Measurements from ENCODE around the gene ACOT9.
"Not testable (repeated sequence)": the region's sequence is repeated elsewhere in the genome, so short reads cannot be mapped to it uniquely, and the experiment has no call there.

ACOT9 gene

DNA sequence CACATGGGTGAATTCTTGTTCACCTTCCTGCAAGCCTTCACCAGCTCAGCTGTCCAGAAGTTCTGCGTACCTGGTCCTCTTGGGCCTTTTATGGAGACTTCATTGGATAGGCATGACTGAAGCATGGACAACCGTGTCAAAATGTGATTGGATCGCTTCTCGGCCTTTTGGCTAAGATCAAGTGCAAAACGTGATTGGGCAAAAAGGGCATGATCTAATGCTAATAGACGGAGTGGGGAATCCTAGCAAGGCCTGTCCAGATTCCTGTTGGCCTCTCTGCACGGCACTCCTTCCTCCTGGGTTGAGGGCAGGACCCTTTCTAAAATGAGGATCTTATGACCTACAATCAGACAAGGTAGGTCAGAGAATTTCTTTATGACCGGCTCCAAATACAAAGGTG is 50.9 kb downstream of the ACOT9 start:
- DNase-seq, result no peak

DNA sequence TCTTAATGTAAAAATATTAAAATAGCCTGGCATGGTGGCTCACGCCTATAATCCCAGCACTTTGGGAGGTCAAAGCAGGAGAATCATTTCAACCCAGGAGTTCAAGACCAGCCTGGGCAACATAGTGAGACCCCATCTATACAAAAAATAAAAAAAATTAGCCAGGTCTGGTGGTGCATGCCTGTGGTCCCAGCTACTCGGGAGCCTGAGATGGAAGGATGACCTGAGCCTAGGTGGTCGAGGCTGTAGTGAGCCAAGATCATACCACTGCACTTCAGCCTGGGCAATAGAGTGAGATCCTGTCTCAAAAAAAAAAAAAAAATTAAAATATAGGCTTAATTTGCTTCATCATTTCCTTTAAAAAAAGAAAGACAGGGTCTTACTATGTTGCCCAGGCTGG is 66.6 kb downstream of the ACOT9 start:
- not testable (repeated sequence) for DNase-seq

DNA sequence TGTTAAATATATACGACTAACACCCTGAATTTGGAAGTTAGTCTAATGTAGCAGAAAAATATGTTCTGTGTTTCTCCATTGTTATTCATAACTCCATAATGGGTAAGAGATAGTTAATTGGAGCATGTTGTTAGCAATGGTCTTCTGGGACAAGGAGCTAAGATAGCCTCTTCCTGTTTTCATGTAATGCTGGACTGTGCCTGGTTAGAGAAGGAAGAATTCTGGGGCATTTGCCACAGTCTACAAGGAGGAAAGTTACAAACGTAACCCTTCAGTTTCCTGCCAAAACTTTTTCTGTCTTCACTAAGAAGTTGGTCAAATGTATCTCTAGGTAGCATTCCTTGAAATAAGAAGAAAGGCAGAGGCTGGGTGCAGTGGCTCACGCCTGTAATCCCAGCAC is 70.0 kb downstream of the ACOT9 start:
- DNase-seq, result no peak

DNA sequence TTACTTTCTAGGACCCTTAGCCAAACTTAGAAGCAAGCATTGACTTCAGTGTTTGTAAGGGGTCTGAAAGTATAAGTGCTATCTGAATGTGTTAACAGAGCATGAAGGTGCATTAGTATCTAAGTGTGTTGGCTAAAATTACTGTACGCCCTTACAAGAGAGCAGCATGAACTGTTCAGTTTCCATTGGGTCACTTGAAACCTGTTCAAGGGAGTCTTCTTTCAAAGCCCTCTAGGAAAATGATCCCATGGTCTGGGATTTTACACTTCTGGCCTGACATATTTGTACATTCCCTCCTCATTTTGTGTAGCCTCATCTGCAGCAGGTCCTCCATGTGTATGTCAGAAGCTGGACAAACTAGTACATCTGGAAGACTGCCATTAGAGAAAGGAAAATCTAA is 72.5 kb downstream of the ACOT9 start:
- no peak for DNase-seq

DNA sequence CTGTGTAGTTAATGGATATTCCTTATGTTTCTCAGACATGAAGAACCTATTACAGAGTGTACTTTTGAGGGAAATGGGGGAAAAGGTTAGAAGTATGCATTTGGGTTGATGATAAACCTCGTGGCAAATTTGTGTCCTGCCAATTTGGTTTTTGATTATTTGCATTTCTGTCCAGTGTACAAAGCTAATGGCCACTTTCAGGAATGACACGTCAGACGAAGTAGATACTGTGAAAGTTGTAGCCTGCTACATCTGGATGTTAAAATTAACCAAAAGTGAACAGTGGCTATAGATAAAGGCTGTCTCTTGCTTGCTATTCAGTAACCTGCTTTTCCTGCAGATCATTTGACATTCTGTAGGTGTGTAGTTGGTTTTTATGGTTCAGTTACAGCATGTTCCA is 74.7 kb downstream of the ACOT9 start:
- DNase-seq, result no peak

DNA sequence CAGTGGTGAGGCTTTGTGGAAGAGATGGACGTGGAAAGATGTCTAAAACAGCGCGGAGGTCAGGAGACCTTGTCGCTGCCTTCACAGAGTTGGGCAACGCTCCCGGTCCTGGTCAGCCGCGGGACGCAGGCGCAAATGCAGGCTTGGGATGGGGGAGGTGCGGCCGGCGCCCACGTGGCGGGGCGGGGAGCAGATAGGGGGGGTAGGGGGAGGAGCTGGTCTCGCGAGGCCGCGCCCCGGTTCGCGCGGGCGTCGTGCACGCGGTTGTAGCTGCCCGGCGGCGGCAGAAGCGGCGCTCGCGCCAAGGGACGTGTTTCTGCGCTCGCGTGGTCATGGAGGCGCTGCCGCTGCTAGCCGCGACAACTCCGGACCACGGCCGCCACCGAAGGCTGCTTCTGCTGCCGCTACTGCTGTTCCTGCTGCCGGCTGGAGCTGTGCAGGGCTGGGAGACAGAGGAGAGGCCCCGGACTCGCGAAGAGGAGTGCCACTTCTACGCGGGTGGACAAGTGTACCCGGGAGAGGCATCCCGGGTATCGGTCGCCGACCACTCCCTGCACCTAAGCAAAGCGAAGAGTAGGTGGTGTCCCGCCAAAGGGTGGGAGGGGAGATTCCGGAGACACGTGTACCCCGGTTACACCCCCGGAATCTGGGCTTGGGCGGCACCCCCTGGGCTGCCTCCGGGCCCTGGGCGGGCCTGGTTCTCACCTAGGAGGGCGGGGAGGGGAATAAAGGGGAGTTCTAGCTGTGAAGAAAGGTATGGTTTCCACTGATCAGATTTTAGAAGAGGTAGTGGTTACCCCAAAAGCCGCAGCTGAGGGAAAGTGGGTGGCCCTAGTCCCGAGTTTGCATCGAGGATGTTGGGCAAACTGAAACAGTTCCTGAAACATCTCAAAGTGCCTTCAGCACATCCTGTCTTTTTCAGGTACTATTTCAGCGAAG is 75.6 kb downstream of the ACOT9 start, which contains the start of gene PRDX4:
Gene PRDX4, plus strand, starts transcription at position 255 of the 939 bp plus-strand sequence. Its CDS starts 78 bp downstream, at position 333.
- DNase-seq, result peak; percentile 74

DNA sequence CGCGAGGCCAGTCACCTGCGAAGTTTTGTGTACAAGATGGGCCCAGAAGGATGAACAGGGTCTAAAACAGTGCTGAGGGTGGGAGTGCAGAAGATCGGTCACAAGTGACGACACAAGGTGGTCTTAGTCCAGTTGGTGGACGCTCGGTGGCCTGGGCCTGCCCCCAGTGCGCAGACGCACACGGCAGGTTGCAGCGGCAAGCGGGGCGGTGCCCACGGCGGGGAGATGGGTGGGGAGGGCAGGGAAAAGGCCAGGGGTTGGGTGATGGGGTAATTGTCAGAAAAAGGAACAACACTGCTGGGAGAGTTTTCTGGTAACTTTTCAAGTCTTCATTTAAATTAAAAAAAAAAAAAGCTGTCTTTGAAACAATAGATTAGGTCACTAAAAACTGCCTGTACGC is 76.8 kb downstream of the ACOT9 start:
- DNase-seq, result no peak

DNA sequence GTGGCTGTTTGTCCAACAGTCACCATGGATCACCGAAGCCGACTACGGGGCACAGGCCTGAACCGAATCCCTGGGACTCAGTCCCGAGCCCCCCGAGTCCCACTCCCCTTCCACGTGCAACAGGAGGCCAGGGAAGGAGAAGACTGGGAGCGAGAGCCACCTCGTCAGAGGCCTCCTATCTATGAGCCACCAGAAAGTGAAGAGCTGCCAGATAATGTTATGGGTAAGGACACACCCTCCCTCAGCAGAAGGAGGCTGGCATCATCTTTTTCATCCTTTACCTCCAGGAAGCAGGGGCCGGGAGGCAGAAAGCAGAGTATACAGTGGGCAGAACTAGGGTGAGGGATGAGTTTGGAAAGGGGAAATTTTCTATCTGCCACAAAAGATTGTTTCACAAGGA is 78.6 kb downstream of the ACOT9 start:
- DNase-seq, result no peak

DNA sequence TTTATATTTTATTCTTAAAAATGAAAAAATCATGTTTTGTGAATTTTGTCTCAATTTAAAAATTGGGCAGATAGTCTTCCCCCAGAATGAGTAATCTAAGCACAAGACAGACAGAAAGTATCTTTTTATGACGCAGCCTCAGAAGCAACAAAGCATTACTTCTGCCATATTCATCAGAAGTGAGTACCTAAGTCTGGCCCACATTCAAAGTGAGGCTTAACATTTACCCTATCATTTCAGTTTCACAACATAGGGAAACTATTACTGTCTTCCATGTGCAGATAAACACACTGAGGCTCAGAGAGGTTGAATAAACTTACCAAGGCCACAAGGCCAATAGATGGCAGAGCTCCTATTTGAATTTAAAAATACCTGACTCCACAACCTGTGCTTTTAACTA is 80.2 kb downstream of the ACOT9 start:
- no peak for DNase-seq

DNA sequence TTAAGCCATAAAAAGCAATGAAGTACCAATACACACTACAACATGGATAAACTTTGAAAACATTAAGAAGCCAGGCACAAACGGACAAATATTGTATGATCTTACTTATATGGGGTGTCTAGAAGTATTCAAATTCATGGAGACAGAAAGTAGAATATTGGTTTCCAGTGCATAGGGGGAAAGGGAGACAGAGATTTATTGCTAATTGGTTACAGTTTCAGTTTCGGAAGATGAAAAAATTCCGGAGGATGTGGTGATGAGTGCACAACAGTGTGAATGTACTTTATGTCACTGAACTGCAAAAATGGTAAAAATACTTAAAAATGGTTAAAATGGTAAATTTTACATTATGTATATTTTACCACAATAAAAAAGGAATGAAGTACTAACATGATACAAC is 80.9 kb downstream of the ACOT9 start:
- no peak for DNase-seq

DNA sequence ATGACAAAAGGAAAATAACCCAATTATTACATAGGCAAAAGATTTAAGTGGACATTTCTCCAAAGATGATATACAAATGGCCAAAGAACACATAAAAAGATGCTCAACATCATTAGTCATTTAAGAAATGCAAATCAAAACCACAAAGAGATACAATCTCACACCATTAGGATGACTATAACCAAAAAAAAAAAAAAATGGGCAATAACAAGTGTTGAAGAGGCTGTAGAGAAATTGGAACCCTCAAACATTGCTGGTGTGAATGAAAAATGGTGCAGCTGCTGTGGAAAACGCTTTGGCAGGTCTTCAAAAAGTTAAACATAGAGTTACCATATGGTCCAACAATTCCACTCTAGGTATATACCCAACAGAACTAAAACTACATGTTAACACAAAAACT is 81.4 kb downstream of the ACOT9 start:
- no peak for DNase-seq

DNA sequence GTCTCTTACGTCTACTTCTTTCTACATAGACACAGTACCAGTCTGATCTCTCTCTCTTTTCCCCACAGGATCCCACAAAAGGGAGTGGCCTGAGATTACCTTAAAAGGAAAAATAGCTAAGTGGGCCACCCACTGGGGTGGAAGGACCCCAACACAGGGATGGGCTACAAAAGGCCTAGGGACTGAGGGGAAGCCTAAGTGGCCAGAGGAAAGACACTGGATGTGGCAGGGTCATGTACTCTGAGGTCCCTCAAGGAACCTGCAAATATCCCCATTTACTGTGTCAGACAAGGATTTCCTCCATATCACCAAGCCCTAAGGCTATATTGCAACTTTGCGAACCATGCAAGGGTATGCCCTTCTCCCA is 82.3 kb downstream of the ACOT9 start:
- DNase-seq, result no peak

DNA sequence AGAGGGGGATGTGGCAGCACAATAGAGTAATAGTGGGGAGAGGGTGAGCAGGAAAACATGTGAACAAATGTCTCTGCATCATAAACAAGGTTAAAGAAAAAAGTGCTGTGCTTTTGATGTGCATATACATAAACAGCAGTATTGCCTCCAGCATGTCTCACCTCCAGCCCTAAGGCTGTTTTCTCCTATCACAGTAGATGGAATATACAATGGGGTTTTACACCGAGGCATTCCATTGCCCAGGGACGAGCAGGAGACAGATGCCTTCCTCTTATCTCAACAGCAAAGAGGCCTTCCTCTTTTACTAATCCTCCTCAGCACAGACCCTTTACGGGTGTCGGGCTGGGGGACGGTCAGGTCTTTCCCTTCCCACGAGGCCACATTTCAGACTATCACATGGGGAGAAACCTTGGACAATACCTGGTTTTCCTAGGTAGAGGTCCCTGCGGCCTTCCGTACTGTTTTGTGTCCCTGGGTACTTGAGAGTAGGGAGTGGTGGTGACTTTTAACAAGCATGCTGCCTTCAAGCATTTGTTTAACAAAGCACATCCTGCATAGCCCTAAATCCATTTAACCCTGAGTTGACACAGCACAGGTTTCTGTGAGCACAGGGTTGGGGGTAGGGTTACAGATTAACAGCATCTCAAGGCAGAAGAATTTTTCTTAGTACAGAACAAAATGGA is 82.9 kb downstream of the ACOT9 start:
- not testable (repeated sequence) for DNase-seq

DNA sequence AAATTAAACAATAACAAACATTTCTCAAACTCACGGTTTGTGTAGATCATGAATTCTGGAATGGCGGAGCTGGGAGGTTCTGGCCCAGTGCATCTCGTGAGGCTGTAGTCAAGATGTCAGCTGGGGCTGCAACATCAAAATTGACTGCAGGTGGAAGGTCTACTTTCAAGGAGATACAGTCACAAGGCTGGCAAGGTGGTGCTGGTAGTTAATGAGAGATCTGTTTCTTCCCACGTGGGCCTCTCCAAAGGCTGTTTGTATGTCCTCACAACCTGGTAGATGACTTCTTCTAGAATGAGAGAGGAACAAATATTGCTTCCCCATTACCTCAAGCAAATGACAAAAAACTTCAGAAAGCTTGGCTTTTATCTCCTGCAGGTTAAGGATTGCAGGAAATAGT is 83.7 kb downstream of the ACOT9 start:
- no peak for DNase-seq

DNA sequence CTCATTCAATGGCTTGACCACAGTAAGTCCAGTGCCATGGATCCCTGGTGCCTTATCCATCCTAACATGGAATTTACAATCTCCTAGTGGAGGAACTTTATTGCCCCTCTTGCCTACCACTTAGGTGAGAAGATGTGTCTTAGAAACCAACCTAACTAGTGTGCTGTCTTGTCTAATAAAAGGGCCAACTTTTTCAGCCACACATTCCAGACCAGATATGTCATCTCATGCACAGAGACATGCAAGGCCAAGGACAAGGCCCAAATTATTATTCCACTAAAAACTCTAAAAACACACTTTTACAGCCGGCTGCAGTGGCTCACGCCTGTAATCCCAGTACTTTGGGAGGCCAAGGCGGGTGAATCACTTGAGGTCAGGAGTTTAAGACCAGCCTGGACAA is 86.4 kb downstream of the ACOT9 start:
- no peak for DNase-seq

DNA sequence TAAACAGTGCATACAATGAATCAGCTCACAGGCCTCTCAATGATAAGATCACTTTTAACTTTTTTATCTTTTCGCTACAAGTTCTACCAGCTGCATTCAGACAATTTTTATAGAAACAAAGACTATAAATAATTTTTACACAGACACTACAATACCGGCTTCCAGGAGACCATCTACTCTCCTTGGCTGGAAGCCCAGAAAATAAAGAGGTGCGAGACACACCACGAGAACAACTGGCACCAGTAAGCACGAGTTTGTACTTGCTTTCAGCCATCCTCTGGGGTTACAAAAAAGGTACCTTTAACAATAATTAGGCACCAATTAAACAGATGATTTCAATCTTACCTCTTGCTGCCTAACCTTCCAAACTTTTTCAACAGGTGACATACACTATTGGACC is 87.0 kb downstream of the ACOT9 start:
- no peak for DNase-seq

Measured in stimulated activated CD4-positive, alpha-beta T cell treated with anti-CD3 and anti-CD28 coated beads, Interleukin-12 subunit alpha, Interleukin-12 subunit beta, amount 100 ng/mL, for 4 hours (primary cell).